Astrocyte (in vitro differentiated cells and primary cell): ENCODE results near the gene WDR86. TPM values are rescaled to one million over a fixed set of nuclear protein-coding genes. Genes with fewer than 3 reads are reported as not detected.

ENCODE experiments used
- DNase-seq: peaks from one replicate; pipeline ENCODE4 v3.0.0-alpha.2; 2010; ENCODE audit warnings: low read depth
- FAIRE-seq: peaks from 2 replicates; lab custom pipeline; 2011; peaks lifted over from hg19 to GRCh38; lab: Jason Lieb, UNC
- H2AFZ ChIP-seq: 2 replicates; pipeline ENCODE4 v1.6.0; 2012; ENCODE audit warnings: low read depth, low read length, inconsistent platforms
- H3K27ac ChIP-seq: 2 replicates; pipeline ENCODE4 v1.5.1; 2011; ENCODE audit warnings: low read depth, low read length, inconsistent platforms
- H3K27me3 ChIP-seq: 2 replicates; pipeline ENCODE4 v1.6.0; 2011; ENCODE audit warnings: low read length, inconsistent platforms; ENCODE audit not compliant: insufficient read depth
- H3K36me3 ChIP-seq: 2 replicates; pipeline ENCODE4 v1.5.1; 2011; ENCODE audit warnings: low read length, inconsistent platforms; ENCODE audit not compliant: insufficient read depth
- H3K4me1 ChIP-seq: 2 replicates; pipeline ENCODE4 v1.5.1; 2011; ENCODE audit warnings: low read length, inconsistent platforms; ENCODE audit not compliant: insufficient read depth
- H3K4me2 ChIP-seq: 2 replicates; pipeline ENCODE4 v1.6.0; 2012; ENCODE audit warnings: low read length, inconsistent platforms
- H3K4me3 ChIP-seq: 2 replicates; pipeline ENCODE4 v1.5.1; 2011; ENCODE audit warnings: low read depth, mild to moderate bottlenecking, low read length, inconsistent platforms; ENCODE audit not compliant: insufficient read depth
- H3K79me2 ChIP-seq: 2 replicates; pipeline ENCODE4 v1.6.0; 2012; ENCODE audit warnings: mild to moderate bottlenecking, low read length, inconsistent platforms; ENCODE audit not compliant: insufficient read depth
- H3K9ac ChIP-seq: 2 replicates; pipeline ENCODE4 v1.6.0; 2012; ENCODE audit warnings: mild to moderate bottlenecking, low read length, inconsistent platforms
- H3K9me3 ChIP-seq: 2 replicates; pipeline ENCODE4 v1.5.1; 2012; ENCODE audit warnings: low read depth, mild to moderate bottlenecking, low read length, inconsistent platforms; ENCODE audit not compliant: insufficient read depth
- H4K20me1 ChIP-seq: 2 replicates; pipeline ENCODE4 v1.6.0; 2012; ENCODE audit warnings: low read length, inconsistent platforms; ENCODE audit not compliant: insufficient read depth
- H3K27ac Mint-ChIP-seq: one replicate; pipeline ENCODE4 v1.8.0; 2021; ENCODE audit warnings: mild to moderate bottlenecking, mixed read lengths; ENCODE audit not compliant: unreplicated experiment
- H3K27me3 Mint-ChIP-seq: one replicate; pipeline ENCODE4 v1.8.0; 2021; ENCODE audit warnings: low read depth, mixed read lengths; ENCODE audit not compliant: unreplicated experiment
- H3K36me3 Mint-ChIP-seq: one replicate; pipeline ENCODE4 v1.8.0; 2021; ENCODE audit warnings: low read depth, mixed read lengths; ENCODE audit not compliant: unreplicated experiment
- H3K4me1 Mint-ChIP-seq: one replicate; pipeline ENCODE4 v1.8.0; 2021; ENCODE audit warnings: low read depth, mixed read lengths; ENCODE audit not compliant: unreplicated experiment
- H3K4me3 Mint-ChIP-seq: one replicate; pipeline ENCODE4 v1.8.0; 2021; ENCODE audit warnings: mild to moderate bottlenecking, moderate library complexity, mixed read lengths; ENCODE audit not compliant: unreplicated experiment
- H3K9me3 Mint-ChIP-seq: one replicate; pipeline ENCODE4 v1.8.0; 2021; ENCODE audit warnings: mild to moderate bottlenecking, mixed read lengths; ENCODE audit not compliant: unreplicated experiment
- EZH2 ChIP-seq: IDR thresholded peaks from 2 replicates; pipeline ENCODE4 v1.6.1; 2012; ENCODE audit warnings: mild to moderate bottlenecking, low read length, inconsistent platforms; ENCODE audit not compliant: insufficient read depth
- total RNA-seq: library from RNA; stranded (reverse); gene quantifications from 2 replicates; pipeline ENCODE4 v1.2.1, GENCODE V29; 2021
- TF ChIP-seq, protein P1 (sequence below): IDR thresholded peaks from 2 replicates; pipeline ENCODE4 v1.5.1; 2011; ENCODE audit warnings: low read depth, mild to moderate bottlenecking, inconsistent platforms, low read length, moderate library complexity; ENCODE audit not compliant: insufficient read depth

WDR86 gene
- total RNA-seq, 1 donor from 2014 or later = 3.6 TPM

DNA sequence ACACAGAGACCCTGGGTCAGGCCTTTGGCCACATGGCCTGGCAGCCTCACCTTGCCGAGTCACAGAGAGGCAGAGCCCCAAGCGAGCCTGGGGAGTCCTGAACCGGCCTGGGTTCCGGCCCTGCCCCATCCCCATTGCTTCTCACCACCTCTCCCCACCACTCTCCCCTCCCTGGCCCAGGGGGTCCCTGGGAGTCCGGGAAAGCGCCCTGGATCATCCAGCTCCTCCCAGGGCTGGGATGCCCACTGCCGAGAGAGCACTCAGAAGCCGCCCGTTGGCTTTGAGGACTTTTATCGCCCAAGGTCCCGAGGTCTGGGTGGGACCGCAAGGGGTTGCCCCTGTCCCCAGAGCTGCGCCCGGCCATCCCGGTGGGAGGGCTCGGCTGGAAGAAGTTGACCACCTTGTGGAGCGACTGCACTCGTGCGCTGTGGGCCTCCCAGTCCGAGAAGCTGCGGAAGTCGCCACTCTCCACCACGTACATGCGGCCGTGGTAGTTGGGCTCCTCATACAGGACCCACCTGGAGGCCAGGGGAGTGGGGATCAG, 22.0 kb upstream of the WDR86 start:
- H3K27me3 Mint-ChIP-seq = peaks cover 31% of the 10 kb centered on the region
- TF ChIP-seq, protein P1, sequence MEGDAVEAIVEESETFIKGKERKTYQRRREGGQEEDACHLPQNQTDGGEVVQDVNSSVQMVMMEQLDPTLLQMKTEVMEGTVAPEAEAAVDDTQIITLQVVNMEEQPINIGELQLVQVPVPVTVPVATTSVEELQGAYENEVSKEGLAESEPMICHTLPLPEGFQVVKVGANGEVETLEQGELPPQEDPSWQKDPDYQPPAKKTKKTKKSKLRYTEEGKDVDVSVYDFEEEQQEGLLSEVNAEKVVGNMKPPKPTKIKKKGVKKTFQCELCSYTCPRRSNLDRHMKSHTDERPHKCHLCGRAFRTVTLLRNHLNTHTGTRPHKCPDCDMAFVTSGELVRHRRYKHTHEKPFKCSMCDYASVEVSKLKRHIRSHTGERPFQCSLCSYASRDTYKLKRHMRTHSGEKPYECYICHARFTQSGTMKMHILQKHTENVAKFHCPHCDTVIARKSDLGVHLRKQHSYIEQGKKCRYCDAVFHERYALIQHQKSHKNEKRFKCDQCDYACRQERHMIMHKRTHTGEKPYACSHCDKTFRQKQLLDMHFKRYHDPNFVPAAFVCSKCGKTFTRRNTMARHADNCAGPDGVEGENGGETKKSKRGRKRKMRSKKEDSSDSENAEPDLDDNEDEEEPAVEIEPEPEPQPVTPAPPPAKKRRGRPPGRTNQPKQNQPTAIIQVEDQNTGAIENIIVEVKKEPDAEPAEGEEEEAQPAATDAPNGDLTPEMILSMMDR = no peak
- no peak for TF ChIP-seq EZH2
- Histone ChIP-seq H3K27ac (no peak overlapping the region), H3K9me3 (no peaks in the 10 kb centered on the region), H3K4me1 (peaks cover 27% of the 10 kb centered on the region), H3K36me3 (no peaks in the 10 kb centered on the region), H3K79me2 (no peaks in the 10 kb centered on the region), H3K4me3 (no peak overlapping the region), H4K20me1 (no peaks in the 10 kb centered on the region), H2AFZ (no peak overlapping the region), H3K27me3 (no peaks in the 10 kb centered on the region), H3K4me2 (no peak overlapping the region), H3K9ac (no peak overlapping the region)
- H3K9me3 Mint-ChIP-seq = no peaks in the 10 kb centered on the region
- no peak for DNase-seq
- peaks cover 3% of the 10 kb centered on the region for H3K36me3 Mint-ChIP-seq
- no peak for FAIRE-seq
- H3K4me3 Mint-ChIP-seq = no peak overlapping the region
- peaks cover 22% of the 10 kb centered on the region for H3K4me1 Mint-ChIP-seq
- no peak overlapping the region for H3K27ac Mint-ChIP-seq

DNA sequence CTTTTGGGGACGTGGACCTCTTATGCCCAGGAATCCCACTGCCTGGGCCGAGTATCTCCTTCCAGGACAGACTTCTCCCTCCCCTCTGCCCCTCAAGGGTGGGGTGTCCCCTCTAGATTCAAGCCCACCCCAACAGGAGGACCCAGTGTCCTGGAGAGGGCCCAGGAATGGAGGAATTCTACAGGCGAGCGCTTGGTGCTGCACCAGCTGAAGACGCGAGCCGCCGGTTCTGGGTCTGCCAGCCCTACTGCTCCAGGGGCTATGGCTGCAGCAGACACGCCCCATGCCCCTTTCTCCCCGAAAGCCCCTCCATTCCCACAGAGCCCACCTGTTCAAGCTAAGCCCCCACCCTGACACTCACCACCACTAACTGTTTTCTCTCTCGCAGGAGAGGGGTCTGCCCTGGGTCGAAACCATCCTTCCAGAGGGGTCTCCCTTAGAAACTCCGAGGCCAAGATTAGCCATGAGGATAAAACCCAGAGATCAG, 21.5 kb upstream of the WDR86 start:
- no peaks in the 10 kb centered on the region for H3K27me3 ChIP-seq
- peaks cover 32% of the 10 kb centered on the region for H3K4me1 ChIP-seq
- TF ChIP-seq, protein P1 = no peak
- TF ChIP-seq EZH2 = no peak
- FAIRE-seq (no peak), DNase-seq (no peak)
- H3K4me1 Mint-ChIP-seq = peaks cover 27% of the 10 kb centered on the region
- peaks cover 27% of the 10 kb centered on the region for H3K27me3 Mint-ChIP-seq
- H3K27ac ChIP-seq = no peak overlapping the region
- H2AFZ ChIP-seq = no peak overlapping the region
- H3K36me3 ChIP-seq = no peaks in the 10 kb centered on the region
- no peak overlapping the region for H3K27ac Mint-ChIP-seq
- no peaks in the 10 kb centered on the region for H3K9me3 ChIP-seq
- H3K9ac ChIP-seq = no peak overlapping the region
- no peaks in the 10 kb centered on the region for H4K20me1 ChIP-seq
- no peak overlapping the region for H3K4me3 ChIP-seq
- H3K36me3 Mint-ChIP-seq = peaks cover 1% of the 10 kb centered on the region
- no peaks in the 10 kb centered on the region for H3K79me2 ChIP-seq
- no peaks in the 10 kb centered on the region for H3K9me3 Mint-ChIP-seq
- H3K4me3 Mint-ChIP-seq = no peak overlapping the region
- H3K4me2 ChIP-seq = no peak overlapping the region

- H3K27ac ChIP-seq = no peak overlapping the region
- no peak for TF ChIP-seq EZH2
- TF ChIP-seq, protein P1 = no peak
- H3K27me3 ChIP-seq = no peaks in the 10 kb centered on the region
- no peaks in the 10 kb centered on the region for H3K36me3 ChIP-seq
- H3K9me3 Mint-ChIP-seq = no peaks in the 10 kb centered on the region
- no peak overlapping the region for H3K4me2 ChIP-seq
- no peaks in the 10 kb centered on the region for H4K20me1 ChIP-seq
- H3K27ac Mint-ChIP-seq = no peak overlapping the region
- no peak for DNase-seq
- no peak overlapping the region for H3K4me3 ChIP-seq
- no peaks in the 10 kb centered on the region for H3K79me2 ChIP-seq
- H3K9ac ChIP-seq = no peak overlapping the region
- no peak overlapping the region for H2AFZ ChIP-seq
- peaks cover 39% of the 10 kb centered on the region for H3K4me1 ChIP-seq
- peaks cover 1% of the 10 kb centered on the region for H3K36me3 Mint-ChIP-seq
- peaks cover 23% of the 10 kb centered on the region for H3K27me3 Mint-ChIP-seq
- no peak for FAIRE-seq
- no peak overlapping the region for H3K4me3 Mint-ChIP-seq
- H3K9me3 ChIP-seq = no peaks in the 10 kb centered on the region
- peaks cover 28% of the 10 kb centered on the region for H3K4me1 Mint-ChIP-seq
These were observed 20.8 kb upstream of the WDR86 start for GRCh38 chr7:151430391-151431205.
